Body of pancreas (tissue), 4 donors: Measurements from ENCODE around the gene LRRC1.

ENCODE experiments used
- POLR2A ChIP-seq, 3 donors: fragments of 450-650 bp; IDR thresholded peaks; one replicate each; pipeline ENCODE4 v1.6.1; 2016; ENCODE audit warnings: antibody characterized with exemption in 3 of 3, mild to moderate bottlenecking in 2 of 3
- TF ChIP-seq, protein P1 (sequence below), 7 experiments: fragments of 450-650 bp in 4 of 7; fragments of 200-600 bp in 3 of 7; sonication (generic) in 3 of 7; IDR thresholded peaks; one replicate each; pipeline ENCODE4 v1.5.1; 2016 to 2019; ENCODE audit warnings: antibody characterized with exemption in 7 of 7

DNA sequence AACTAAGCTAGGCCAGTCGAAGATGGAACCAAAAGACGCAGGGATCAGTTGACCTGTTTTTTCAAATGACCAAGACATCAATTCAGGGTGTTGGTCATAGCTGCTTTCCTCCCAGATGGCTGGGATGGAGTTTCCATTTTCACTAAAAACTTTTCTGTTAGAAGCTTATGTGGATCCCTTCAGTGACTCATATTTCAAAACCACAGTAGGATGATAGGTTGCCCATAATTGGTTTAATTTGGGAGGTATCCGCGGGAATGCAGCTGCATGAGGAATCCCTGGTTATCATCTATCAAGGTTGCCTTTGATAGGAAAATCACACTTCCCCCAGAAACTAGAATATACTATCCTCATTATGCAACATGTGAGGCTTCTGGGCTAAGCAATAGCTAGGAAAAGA, 165.5 kb downstream of the LRRC1 start:
- no peak for TF ChIP-seq POLR2A (IDR thresholded peaks at IDR 0.05)
- TF ChIP-seq, protein P1, sequence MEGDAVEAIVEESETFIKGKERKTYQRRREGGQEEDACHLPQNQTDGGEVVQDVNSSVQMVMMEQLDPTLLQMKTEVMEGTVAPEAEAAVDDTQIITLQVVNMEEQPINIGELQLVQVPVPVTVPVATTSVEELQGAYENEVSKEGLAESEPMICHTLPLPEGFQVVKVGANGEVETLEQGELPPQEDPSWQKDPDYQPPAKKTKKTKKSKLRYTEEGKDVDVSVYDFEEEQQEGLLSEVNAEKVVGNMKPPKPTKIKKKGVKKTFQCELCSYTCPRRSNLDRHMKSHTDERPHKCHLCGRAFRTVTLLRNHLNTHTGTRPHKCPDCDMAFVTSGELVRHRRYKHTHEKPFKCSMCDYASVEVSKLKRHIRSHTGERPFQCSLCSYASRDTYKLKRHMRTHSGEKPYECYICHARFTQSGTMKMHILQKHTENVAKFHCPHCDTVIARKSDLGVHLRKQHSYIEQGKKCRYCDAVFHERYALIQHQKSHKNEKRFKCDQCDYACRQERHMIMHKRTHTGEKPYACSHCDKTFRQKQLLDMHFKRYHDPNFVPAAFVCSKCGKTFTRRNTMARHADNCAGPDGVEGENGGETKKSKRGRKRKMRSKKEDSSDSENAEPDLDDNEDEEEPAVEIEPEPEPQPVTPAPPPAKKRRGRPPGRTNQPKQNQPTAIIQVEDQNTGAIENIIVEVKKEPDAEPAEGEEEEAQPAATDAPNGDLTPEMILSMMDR (IDR thresholded peaks at IDR 0.05): no peak
